Fibroblast of the conjunctiva (primary cell): ENCODE data around the gene HAND1.
"Not testable (repeated sequence)": the region's sequence is repeated elsewhere in the genome, so short reads cannot be mapped to it uniquely, and the experiment has no call there.

Source experiments
- DNase-seq: peaks from one replicate; pipeline ENCODE4 v3.0.0-alpha.2; 2010; ENCODE audit warnings: low read depth

Gene HAND1

GRCh38 chr5:154478224-154478565 is at the start of gene HAND1:
Gene HAND1, minus strand, starts transcription at chr5:154478227. Its CDS starts 219 bp downstream, at chr5:154478008.
- no peak for DNase-seq

DNA sequence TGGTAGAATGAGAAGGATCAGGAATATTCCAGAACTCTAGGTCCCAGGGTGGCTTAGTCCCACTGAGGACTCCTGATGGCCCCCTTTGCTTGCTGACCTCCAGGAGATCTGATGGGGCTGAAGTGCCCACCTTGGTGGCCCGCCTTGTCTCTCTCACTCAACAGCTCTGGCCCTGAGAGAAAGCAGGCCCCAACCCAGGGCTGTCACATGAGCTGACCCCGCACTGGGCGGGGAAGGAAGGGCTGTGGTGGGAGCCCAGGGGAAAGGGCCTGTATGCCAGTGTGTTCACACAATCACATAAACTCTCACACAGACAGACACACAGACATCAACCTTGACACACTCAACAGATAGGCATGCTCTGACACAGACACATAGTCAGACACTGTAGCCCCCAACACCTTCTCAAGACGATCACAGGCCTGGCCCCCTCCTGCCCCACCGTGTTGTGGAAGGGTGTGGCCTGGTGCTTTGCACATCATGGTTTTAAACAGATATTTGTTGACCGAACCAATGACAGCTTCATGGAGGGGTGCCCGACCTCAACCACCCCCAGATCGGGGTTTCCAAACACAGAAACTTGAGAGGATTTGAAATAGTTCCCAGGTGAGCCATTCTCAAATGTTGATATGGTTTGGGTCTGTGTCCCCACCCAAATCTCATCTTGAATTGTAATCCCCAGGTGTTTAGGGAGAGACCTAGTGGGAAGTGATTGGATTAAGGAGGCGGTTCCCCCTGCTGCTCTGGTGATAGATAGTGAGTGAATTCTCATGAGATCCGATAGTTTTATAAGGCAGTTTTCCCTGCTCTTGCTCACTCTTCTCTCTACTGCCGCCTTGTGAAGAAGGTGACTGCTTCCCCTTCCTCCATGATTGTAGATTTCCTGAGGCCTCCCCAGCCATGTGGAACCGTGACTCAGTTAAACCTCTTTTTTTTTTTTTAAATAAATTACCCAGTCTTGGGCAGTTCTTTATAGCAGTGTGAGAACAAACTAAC is 48.5 kb upstream of the HAND1 start:
- no peak for DNase-seq

DNA sequence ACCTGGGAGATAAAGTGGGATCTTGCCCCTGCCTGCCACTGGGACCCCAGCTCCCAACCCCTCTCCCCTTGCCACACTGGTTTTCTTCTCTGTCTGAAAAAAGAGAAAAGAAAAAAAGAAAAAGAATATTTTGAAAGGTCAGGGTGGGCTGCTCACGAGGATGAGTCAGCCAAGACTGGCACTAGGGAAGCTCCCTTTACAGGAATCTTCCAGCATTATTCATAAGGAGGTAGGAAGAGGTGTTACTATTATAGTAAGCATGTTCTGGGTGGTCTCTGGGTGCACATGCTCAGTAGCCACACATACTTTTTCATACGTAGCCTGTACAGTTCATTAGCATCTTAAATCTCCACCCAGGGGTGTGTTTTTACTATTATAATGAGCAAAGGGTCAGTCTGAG is 46.8 kb upstream of the HAND1 start:
- DNase-seq, result no peak

GRCh38 chr5:154524181-154524580 is 46.2 kb upstream of the HAND1 start:
- DNase-seq, result no peak

DNA sequence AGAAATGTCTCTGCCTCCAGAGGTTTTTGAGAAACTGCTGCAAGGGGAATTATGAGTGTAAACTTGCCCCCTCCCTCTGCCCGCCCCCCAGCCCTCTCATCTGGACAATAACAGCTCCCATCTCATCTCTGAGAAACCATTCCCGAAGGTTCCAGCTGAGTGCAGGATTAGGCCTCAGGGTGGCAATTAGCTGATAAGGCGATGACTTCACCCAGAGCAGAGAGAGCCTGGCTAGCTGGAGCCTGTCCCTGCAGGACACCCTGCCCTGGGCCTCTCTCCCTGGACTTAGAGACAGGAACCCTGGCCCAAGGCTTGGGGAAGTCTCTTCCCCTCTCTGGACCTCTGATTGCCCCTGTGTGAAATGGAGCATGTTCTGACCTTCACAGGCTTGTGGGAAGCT is 45.7 kb upstream of the HAND1 start:
- no peak for DNase-seq

DNA sequence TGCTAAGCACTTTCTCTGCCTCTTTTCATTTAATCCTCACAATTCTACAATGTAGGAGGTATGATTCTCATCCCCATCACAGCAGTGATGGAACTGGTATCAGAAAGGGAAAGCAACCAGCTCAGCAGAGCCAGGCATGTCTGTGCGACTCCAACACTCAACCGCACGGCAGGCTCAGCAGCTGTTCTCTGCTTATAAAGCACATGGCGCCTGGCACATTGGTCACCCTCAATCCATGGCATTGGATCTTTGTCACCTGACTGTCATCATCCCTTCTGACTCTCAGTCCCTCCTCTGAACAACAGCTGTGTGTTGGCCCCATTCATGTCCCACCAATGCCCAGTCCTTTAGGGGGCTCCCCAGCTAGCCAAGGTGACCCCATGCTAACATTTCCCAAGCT is 45.1 kb upstream of the HAND1 start:
- no peak for DNase-seq

DNA sequence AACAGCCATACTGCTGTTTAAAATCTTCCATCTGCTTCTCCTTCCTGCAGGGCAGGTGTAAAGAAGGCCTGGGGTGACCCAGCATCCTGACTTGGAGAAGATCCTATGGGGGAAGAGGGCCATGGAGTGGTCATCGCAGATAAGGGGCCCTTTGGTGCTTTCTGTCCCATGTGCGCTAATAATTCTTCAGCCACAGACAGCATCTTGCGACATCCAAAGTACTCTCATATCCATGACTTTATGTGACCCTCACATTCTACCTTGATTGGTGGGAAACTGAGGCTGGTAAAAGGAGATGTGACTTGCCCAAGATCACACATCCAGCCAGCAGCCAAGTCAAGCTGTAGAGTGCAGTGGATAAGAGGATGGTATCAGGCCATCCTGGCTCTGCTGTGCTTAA is 44.3 kb upstream of the HAND1 start:
- DNase-seq, result no peak

GRCh38 chr5:154521756-154522155 is 43.7 kb upstream of the HAND1 start:
- DNase-seq, result no peak

DNA sequence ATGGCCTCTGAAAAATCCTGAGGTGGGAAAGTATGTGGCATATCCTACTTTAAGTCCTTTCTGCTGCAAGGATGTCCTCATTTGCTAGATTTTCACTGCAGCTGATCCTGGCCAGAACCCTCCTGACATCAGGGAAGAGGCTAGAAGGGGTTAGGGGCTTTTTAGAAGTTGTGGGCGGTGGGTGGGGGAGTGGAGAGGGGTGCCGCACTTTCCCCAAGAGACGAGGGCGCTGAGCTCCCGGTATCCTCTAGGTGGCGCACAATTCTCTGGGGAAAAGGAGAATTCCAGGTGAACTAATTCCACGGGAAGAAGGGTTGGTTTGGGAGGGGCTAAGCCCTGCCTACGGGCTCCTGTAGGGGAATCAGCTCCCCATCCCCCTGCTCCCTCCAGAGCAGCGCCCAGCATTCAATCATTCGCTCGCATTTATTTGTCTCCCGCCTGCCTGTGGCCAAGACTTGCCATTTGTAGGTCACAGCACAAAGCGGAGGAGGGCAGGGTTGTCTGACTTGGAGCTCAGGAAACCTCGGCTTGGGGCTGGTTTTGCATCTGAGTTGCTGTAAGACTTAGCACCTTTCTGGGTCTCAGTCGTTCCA is 42.9 kb upstream of the HAND1 start:
- DNase-seq, result no peak

DNA sequence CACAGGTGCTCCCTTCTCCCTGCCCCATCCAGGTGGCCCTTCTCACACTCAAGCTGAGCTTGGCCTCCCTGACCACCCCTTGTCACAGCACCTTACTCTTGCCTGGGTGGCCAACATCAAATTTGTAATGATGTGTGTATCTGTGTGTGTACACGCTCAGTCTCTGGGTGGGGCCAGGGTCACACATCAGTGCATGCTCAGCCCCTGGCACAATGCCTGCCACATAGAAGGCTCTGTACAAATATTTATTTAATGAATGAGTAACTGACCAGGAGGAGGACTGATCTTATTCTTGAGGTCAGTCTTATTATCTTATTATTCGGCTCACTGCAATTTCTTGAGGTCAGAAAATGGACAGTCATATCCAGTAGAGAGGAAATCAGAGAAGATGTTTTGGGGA is 41.3 kb upstream of the HAND1 start:
- DNase-seq, result no peak

DNA sequence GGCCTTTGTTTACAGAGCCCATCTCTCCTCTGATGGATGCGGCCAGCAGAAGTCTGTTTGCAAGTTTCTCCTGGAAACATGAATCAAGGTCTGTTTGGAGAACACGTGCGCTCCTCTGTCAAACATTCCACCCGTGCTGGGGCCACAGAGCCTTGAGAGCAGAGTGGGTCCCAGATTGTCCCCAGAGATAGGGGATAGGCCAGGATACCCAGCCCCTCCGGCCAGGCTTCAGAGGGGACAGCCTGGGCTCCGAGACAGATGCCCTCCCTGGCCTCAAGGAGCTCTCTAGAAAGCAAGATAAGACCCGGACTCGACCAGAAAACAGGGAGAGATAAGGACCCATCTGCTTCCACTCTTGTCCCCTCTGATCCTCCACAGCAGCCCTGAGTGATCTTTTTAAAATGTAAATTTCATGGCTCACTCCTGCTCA is 40.4 kb upstream of the HAND1 start:
- DNase-seq, result no peak

DNA sequence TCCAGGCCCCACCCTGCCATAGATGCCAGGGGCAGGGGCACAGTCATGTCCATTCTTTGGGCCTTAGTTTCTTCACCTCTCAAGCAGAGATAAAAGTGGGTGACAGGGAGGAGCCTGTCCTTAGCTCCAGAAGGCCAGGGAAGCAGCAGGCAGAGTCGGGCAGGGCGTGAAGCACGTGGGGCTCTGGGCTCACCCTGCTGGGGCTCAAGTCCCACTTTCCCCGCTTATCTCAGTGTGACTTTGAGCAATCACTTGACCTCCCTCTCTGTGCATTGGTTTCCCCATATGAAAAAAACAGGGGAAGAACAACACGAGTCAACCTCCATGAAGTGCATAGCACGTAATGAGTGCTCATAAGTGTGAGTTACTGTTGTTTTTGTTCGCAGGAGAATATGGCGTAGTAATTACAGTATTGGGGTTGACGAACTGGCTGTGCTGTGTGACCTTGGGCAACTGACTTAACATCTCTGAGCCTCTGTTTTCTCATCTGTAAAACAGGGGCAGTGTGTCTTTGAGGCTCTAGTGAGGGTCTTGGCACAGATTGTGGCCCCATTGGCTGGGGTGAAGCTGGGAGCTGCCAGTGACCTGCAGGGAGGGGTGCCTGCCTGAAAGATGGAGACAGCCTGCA is 39.9 kb upstream of the HAND1 start:
- DNase-seq, result no peak

GRCh38 chr5:154517181-154517580 is 39.2 kb upstream of the HAND1 start:
- no peak for DNase-seq

DNA sequence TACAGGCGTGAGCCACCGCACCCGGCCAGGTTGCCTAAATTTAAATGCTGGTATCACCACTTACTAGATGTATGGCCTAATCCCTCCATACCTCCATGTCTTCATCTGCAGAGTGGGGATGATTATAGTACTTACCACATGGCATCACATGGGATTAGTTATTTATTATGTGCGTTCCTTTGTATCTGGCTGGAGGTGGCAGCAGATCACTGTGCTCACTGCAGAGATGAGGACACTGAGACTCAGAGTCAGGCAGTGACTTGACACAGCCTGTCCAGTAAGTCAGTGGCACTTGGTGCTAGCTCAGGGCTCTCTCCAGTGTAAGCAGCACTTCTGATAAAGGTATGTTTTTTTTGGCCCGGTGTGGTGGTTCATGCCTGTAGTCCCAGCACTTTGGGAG is 38.4 kb upstream of the HAND1 start:
- no peak for DNase-seq

- DNase-seq, result not testable (repeated sequence)
These were observed 37.5 kb upstream of the HAND1 start for GRCh38 chr5:154515488-154515887.

DNA sequence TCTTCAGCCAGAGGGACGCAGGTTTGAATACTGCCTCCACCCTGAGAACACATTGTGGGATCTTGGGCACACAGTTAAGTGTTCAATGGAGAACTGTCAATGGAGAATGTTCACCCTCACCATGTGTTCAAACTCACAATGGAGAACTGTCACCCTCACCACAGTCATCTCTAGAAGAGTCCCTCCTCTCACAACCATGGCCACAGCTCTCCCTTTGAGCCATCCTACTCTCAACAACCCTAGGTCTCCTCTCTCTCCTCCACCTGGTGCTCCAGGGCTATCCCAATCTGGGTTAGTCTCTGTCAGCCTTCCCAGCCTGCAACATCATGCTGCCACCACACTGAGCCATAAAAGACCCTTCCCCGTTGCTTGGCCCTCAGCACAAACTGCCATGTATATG is 36.3 kb upstream of the HAND1 start:
- DNase-seq, result no peak

GRCh38 chr5:154513669-154514084 is 35.6 kb upstream of the HAND1 start:
- DNase-seq, result no peak

- DNase-seq, result no peak
These were observed 34.0 kb upstream of the HAND1 start for GRCh38 chr5:154511984-154512383.

DNA sequence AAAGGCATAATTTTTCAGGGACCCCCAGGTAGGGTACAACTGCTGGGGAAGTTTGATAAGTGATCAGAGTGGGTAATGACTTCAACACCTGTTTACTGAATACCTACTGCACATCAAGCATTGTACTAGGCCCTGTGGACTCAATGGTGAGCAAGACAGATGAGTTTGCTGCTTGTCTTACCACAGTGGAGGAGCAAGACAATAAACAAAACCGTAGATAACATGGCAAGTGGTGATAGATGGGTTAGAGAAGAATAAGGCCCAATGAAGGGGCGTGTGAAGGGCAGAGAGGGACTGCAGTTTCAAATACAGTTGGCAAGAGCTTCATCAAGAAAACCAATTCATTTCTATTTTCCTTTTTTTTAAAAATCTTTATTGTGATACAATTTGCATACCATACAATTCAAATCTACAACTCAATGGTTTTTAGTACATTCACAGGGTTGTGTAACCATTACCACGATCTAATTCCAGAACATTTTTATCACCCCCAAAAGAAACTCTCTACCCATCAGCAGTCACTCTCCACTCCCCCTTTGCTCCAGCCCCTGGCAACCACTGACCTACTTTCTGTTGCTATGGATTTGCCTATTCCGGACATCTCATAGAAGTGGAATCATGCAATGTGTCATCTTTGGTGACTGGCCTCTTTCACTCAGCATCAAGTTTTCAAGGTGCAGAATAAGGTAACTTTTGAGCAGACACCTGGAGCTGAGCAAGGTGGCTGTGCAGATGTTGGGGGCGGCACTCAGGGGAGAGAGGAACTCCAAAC is 31.9 kb upstream of the HAND1 start:
- DNase-seq, result no peak

- DNase-seq, result no peak
These were observed 30.1 kb upstream of the HAND1 start for GRCh38 chr5:154508114-154508513.

DNA sequence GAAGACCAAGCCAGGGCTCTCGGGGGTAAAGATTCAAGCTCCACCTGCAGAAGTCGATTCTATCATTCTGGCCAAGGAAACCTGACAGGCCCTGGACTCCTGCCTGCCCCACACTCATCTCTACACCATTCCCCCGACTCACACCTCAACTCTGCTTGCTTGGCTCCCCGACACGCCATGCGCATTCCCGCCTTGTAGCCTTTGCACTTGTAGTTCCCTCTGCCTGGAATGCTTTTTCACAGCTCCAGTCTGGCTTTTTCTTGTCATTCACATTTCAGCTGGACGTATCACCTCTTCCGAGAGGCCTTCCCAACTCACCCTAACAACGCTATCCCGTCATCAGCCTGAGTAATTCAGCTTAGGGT is 28.7 kb upstream of the HAND1 start:
- DNase-seq, result no peak

- DNase-seq, result no peak
These were observed 28.2 kb upstream of the HAND1 start for GRCh38 chr5:154506049-154506715.
